Keratinocyte (primary cell): ENCODE measurements around the gene DEPDC5. TPM values are rescaled to one million over a fixed set of nuclear protein-coding genes. Genes with fewer than 3 reads are reported as not detected.

ENCODE experiments used
- DNase-seq: peaks from one replicate; pipeline ENCODE4 v3.0.0-alpha.2; 2011; ENCODE audit warnings: low read depth, missing footprints, low spot score
- FAIRE-seq: peaks from 2 replicates; lab custom pipeline; 2011; peaks lifted over from hg19 to GRCh38; lab: Jason Lieb, UNC
- H2AFZ ChIP-seq: 2 replicates; pipeline ENCODE4 v1.6.0; 2012; ENCODE audit warnings: low read length, control low read depth, inconsistent platforms; ENCODE audit not compliant: control insufficient read depth
- H3K27ac ChIP-seq: 2 replicates; pipeline ENCODE4 v1.5.1; 2011; ENCODE audit warnings: low read length; ENCODE audit not compliant: control insufficient read depth, insufficient read depth
- H3K27me3 ChIP-seq: 3 replicates; pipeline ENCODE4 v1.6.0; 2011; ENCODE audit warnings: low read length; ENCODE audit not compliant: control insufficient read depth, insufficient read depth; ENCODE audit errors: extremely low read depth
- H3K36me3 ChIP-seq, 2 experiments: 2 replicates in 1 of 2; 3 replicates in 1 of 2; pipeline ENCODE4 v1.5.1; 2011; ENCODE audit warnings: low read length in 2 of 2, mild to moderate bottlenecking in 1 of 2; ENCODE audit not compliant: control insufficient read depth in 2 of 2, insufficient read depth in 2 of 2; ENCODE audit errors: extremely low read depth in 1 of 2
- H3K4me1 ChIP-seq: 3 replicates; pipeline ENCODE4 v1.5.1; 2011; ENCODE audit warnings: low read length; ENCODE audit not compliant: control insufficient read depth, insufficient read depth; ENCODE audit errors: extremely low read depth
- H3K4me2 ChIP-seq: 3 replicates; pipeline ENCODE4 v1.6.0; 2011; ENCODE audit warnings: low read depth, low read length; ENCODE audit not compliant: control insufficient read depth, insufficient read depth; ENCODE audit errors: extremely low read depth
- H3K4me3 ChIP-seq, 3 experiments: fragments of 200-600 bp in 1 of 3; sonication (generic) in 1 of 3; 2 replicates in 2 of 3; 3 replicates in 1 of 3; pipeline ENCODE4 v1.5.1; 2011 to 2016; ENCODE audit warnings: low read length in 3 of 3, mild to moderate bottlenecking in 3 of 3, control low read depth in 2 of 3, inconsistent platforms in 1 of 3, low read depth in 1 of 3, mixed read lengths in 1 of 3, mixed run types in 1 of 3, moderate library complexity in 1 of 3; ENCODE audit not compliant: control insufficient read depth in 2 of 3, insufficient read depth in 2 of 3; ENCODE audit errors: extremely low read depth in 1 of 3
- H3K79me2 ChIP-seq: 2 replicates; pipeline ENCODE4 v1.6.0; 2012; ENCODE audit warnings: low read length; ENCODE audit not compliant: control insufficient read depth, insufficient read depth
- H3K9ac ChIP-seq: 3 replicates; pipeline ENCODE4 v1.6.0; 2011; ENCODE audit warnings: low read length; ENCODE audit not compliant: control insufficient read depth, insufficient read depth; ENCODE audit errors: extremely low read depth
- H3K9me1 ChIP-seq: 3 replicates; pipeline ENCODE4 v1.6.0; 2011; ENCODE audit warnings: low read length; ENCODE audit not compliant: control insufficient read depth, insufficient read depth; ENCODE audit errors: extremely low read depth
- H3K9me3 ChIP-seq: 2 replicates; pipeline ENCODE4 v1.5.1; 2012; ENCODE audit warnings: low read depth, low read length; ENCODE audit not compliant: control insufficient read depth
- H4K20me1 ChIP-seq: 3 replicates; pipeline ENCODE4 v1.6.0; 2011; ENCODE audit warnings: low read length; ENCODE audit not compliant: control insufficient read depth, insufficient read depth; ENCODE audit errors: extremely low read depth
- EZH2 ChIP-seq: IDR thresholded peaks from one replicate; pipeline ENCODE4 v1.6.1; 2012; ENCODE audit warnings: inconsistent platforms, mild to moderate bottlenecking, low read length, moderate library complexity
- dilution Hi-C: fragments of 300-500 bp; cut with MboI; formaldehyde crosslinking; loops from one replicate; pipeline ENCODE4 v1.7.0; 2020; ENCODE audit warnings: low sequenced_read_pairs; ENCODE audit not compliant: extremely low pct_ligation_motif_present
- polyA plus RNA-seq, 5 experiments: library from polyadenylated mRNA; depleted of rRNA in 3 of 5; stranded (reverse) in 3 of 5; stranded (forward) in 1 of 5; unstranded in 1 of 5; fragments of >200 nt; gene quantifications; 1 replicate in 1 of 5; 2 replicates in 3 of 5; 3 replicates in 1 of 5; pipeline versions ENCODE4 v1.2.1 to v1.2.3, GENCODE V29; 2011 to 2012; ENCODE audit warnings: missing spikeins in 2 of 5, low read depth in 1 of 5, low replicate concordance in 1 of 5
- TF ChIP-seq, protein P1 (sequence below), 3 experiments: IDR thresholded peaks in 1 of 3; conservative IDR thresholded peaks in 1 of 3; optimal IDR thresholded peaks in 1 of 3; 2 replicates in 2 of 3; 3 replicates in 1 of 3; pipeline versions ENCODE3 to v1.5.1; 2011; ENCODE audit warnings: low read length in 3 of 3, mild to moderate bottlenecking in 3 of 3, moderate library complexity in 2 of 3, control low read depth in 1 of 3, inconsistent platforms in 1 of 3; ENCODE audit not compliant: insufficient read depth in 2 of 3; ENCODE audit errors: extremely low read depth in 1 of 3

Gene DEPDC5
- polyA plus RNA-seq, 1 donor (not counting 4 experiments of a cell fraction or from before 2014, with no cell fraction given): 9.7 TPM

DNA sequence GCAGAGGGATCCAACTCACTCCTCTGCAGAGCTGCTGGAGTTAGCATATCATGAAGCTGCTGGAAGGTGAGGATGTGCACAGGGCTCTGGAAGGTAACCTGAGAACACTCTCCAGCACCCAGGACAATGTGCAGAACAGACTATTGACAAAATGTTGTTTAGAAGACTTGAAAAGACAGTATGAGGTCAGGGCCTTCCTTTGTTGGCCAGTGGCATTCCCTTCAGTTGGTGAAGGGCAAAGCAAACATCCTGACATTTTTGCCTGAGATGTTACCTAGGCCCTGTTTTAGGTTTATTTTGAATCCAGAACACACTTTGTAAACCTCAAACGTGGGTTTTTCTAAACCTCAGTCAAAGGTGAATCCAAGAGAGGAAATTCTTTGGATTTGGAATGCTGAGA lies 67.8 kb downstream of the DEPDC5 start:
- H3K9me3 ChIP-seq: no peaks in the 10 kb centered on the region
- H2AFZ ChIP-seq: no peak overlapping the region
- H3K36me3 ChIP-seq: peaks cover 12 to 19% of the 10 kb centered on the region in 2 experiments
- H3K9ac ChIP-seq: no peak overlapping the region
- no peaks in the 10 kb centered on the region for H3K79me2 ChIP-seq
- peaks cover 13% of the 10 kb centered on the region for H3K4me1 ChIP-seq
- dilution Hi-C loops: no loop called here
- no peak overlapping the region for H3K4me3 ChIP-seq
- no peak overlapping the region for H3K4me2 ChIP-seq
- H3K27me3 ChIP-seq: no peaks in the 10 kb centered on the region
- TF ChIP-seq, protein P1, sequence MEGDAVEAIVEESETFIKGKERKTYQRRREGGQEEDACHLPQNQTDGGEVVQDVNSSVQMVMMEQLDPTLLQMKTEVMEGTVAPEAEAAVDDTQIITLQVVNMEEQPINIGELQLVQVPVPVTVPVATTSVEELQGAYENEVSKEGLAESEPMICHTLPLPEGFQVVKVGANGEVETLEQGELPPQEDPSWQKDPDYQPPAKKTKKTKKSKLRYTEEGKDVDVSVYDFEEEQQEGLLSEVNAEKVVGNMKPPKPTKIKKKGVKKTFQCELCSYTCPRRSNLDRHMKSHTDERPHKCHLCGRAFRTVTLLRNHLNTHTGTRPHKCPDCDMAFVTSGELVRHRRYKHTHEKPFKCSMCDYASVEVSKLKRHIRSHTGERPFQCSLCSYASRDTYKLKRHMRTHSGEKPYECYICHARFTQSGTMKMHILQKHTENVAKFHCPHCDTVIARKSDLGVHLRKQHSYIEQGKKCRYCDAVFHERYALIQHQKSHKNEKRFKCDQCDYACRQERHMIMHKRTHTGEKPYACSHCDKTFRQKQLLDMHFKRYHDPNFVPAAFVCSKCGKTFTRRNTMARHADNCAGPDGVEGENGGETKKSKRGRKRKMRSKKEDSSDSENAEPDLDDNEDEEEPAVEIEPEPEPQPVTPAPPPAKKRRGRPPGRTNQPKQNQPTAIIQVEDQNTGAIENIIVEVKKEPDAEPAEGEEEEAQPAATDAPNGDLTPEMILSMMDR (optimal IDR thresholded peaks at IDR 0.05 in 1 of 3, IDR thresholded peaks at IDR 0.05 in 1 of 3, conservative IDR thresholded peaks at IDR 0.05 in 1 of 3; ENCODE audit: extremely low read depth in 1 of 3, insufficient read depth in 2 of 3, low read length in 3 of 3): no peak
- no peak for TF ChIP-seq EZH2
- H4K20me1 ChIP-seq: no peaks in the 10 kb centered on the region
- H3K9me1 ChIP-seq: no peaks in the 10 kb centered on the region
- FAIRE-seq: no peak
- DNase-seq: no peak
- no peak overlapping the region for H3K27ac ChIP-seq

DNA sequence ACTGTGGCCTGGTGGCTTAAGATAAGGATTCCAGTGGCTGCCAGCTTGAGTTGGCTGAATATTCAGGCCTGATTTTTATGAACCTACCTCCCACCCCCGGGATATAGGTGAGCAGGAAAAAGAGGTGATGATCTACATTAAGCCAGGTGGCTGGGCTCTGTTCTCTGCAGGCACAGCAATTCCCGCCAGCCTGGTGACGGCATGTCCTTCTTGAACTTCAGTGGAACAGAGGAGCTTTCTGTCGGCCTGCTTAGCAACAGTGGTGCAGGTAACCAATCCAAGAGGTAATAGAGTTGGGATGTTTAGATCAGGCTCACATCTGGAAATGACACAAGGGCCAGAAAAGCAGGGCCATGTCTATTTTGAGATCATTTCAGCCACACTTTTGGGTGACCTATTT lies 68.7 kb downstream of the DEPDC5 start:
- Histone ChIP-seq H3K4me3 (no peak overlapping the region), H4K20me1 (no peaks in the 10 kb centered on the region), H3K36me3 (peaks cover 9 to 17% of the 10 kb centered on the region in 2 experiments), H3K9ac (no peak overlapping the region), H3K4me1 (peaks cover 20% of the 10 kb centered on the region), H3K9me3 (no peaks in the 10 kb centered on the region), H3K9me1 (no peaks in the 10 kb centered on the region), H3K4me2 (no peak overlapping the region), H3K27me3 (no peaks in the 10 kb centered on the region), H3K27ac (no peak overlapping the region), H3K79me2 (no peaks in the 10 kb centered on the region), H2AFZ (no peak overlapping the region)
- TF ChIP-seq, protein P1 (optimal IDR thresholded peaks at IDR 0.05 in 1 of 3, IDR thresholded peaks at IDR 0.05 in 1 of 3, conservative IDR thresholded peaks at IDR 0.05 in 1 of 3; ENCODE audit: extremely low read depth in 1 of 3, insufficient read depth in 2 of 3, low read length in 3 of 3): no peak
- DNase-seq: no peak
- no peak for FAIRE-seq
- dilution Hi-C loops: no loop called here
